ENCODE measurements around the gene UBC. TPM values are rescaled to one million over a fixed set of nuclear protein-coding genes. Genes with fewer than 3 reads are reported as not detected.
A peak's percentile ranks its signal among the peaks of the same experiment; 100 is the strongest.

Gene UBC
- total and polyA plus RNA-seq, 9 of the 15 experiments (the other 6 are each of a cell fraction or from before 2014, with no cell fraction given), result 533 to 1,153 (median 813) TPM

DNA sequence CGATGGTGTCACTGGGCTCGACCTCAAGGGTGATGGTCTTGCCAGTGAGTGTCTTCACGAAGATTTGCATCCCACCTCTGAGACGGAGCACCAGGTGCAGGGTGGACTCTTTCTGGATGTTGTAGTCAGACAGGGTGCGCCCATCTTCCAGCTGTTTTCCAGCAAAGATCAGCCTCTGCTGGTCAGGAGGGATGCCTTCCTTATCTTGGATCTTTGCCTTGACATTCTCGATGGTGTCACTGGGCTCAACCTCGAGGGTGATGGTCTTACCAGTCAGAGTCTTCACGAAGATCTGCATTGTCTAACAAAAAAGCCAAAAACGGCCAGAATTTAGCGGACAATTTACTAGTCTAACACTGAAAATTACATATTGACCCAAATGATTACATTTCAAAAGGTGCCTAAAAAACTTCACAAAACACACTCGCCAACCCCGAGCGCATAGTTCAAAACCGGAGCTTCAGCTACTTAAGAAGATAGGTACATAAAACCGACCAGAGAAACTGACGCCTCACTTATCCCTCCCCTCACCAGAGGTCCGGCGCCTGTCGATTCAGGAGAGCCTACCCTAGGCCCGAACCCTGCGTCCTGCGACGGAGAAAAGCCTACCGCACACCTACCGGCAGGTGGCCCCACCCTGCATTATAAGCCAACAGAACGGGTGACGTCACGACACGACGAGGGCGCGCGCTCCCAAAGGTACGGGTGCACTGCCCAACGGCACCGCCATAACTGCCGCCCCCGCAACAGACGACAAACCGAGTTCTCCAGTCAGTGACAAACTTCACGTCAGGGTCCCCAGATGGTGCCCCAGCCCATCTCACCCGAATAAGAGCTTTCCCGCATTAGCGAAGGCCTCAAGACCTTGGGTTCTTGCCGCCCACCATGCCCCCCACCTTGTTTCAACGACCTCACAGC is 717 bp downstream of the UBC start (continued):
- TF ChIP-seq, protein P1, sequence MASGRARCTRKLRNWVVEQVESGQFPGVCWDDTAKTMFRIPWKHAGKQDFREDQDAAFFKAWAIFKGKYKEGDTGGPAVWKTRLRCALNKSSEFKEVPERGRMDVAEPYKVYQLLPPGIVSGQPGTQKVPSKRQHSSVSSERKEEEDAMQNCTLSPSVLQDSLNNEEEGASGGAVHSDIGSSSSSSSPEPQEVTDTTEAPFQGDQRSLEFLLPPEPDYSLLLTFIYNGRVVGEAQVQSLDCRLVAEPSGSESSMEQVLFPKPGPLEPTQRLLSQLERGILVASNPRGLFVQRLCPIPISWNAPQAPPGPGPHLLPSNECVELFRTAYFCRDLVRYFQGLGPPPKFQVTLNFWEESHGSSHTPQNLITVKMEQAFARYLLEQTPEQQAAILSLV (tag; IDR thresholded peaks at IDR 0.05), result no peak
- TF ChIP-seq RAD21 (CRISPR knock-in tag; conservative IDR thresholded peaks at IDR 0.05 in 1 of 2, IDR thresholded peaks at IDR 0.05 in 1 of 2), result peak; percentile 48 to 57
- TF ChIP-seq ZNF830 (CRISPR knock-in tag; IDR thresholded peaks at IDR 0.05), result 0 out of 2 replicates have a peak, but pooled peaks have one; percentile 76
- TF ChIP-seq TEAD1 (CRISPR knock-in tag; IDR thresholded peaks at IDR 0.05), result peak in 1 of 2 experiments; percentile 32; a peak in 1 of 4 replicates
- TF ChIP-seq CREM (IDR thresholded peaks at IDR 0.05; ENCODE audit: low read depth), result peak; percentile 99
- no peak for TF ChIP-seq CBX3 (IDR thresholded peaks at IDR 0.05; ENCODE audit: borderline replicate concordance in 1 of 2, low read length in 2 of 2)
- no peak for TF ChIP-seq ESRRA (IDR thresholded peaks at IDR 0.05; ENCODE audit: borderline replicate concordance, low read depth)
- peak; percentile 71 for TF ChIP-seq HMGN3 (IDR thresholded peaks at IDR 0.05; ENCODE audit: borderline replicate concordance, extremely low read depth, insufficient read length, low read depth, low read length)
- TF ChIP-seq MECOM (CRISPR knock-in tag; IDR thresholded peaks at IDR 0.05), result no peak
- TF ChIP-seq ZC3H4 (CRISPR knock-in tag; IDR thresholded peaks at IDR 0.05; ENCODE audit: borderline replicate concordance), result peak; percentile 99
- peak; percentile 39; the same call in 1 of the 2 replicates for TF ChIP-seq SMC3 (conservative IDR thresholded peaks at IDR 0.05; ENCODE audit: insufficient read depth, low read depth, low read length)
- no peak for TF ChIP-seq GATAD2A (IDR thresholded peaks at IDR 0.05)
- TF ChIP-seq, protein P2, sequence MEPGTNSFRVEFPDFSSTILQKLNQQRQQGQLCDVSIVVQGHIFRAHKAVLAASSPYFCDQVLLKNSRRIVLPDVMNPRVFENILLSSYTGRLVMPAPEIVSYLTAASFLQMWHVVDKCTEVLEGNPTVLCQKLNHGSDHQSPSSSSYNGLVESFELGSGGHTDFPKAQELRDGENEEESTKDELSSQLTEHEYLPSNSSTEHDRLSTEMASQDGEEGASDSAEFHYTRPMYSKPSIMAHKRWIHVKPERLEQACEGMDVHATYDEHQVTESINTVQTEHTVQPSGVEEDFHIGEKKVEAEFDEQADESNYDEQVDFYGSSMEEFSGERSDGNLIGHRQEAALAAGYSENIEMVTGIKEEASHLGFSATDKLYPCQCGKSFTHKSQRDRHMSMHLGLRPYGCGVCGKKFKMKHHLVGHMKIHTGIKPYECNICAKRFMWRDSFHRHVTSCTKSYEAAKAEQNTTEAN (CRISPR knock-in tag; IDR thresholded peaks at IDR 0.05), result 0 out of 2 replicates have a peak, but pooled peaks have one; percentile 19
- peak; percentile 76 for TF ChIP-seq HOXB6 (CRISPR knock-in tag; IDR thresholded peaks at IDR 0.05; ENCODE audit: borderline replicate concordance)
- peak; percentile 87 for TF ChIP-seq CREB1 (IDR thresholded peaks at IDR 0.05)
- peak; percentile 84; the same call in 1 of the 2 replicates for TF ChIP-seq CREB1 (CRISPR knock-in tag; IDR thresholded peaks at IDR 0.05)
- no peak for TF ChIP-seq PML (IDR thresholded peaks at IDR 0.05; ENCODE audit: low read length)
- peak; percentile 18 for TF ChIP-seq TCF7 (IDR thresholded peaks at IDR 0.05; ENCODE audit: borderline replicate concordance)
- TF ChIP-seq MED1 (CRISPR knock-in tag; IDR thresholded peaks at IDR 0.05; ENCODE audit: borderline replicate concordance), result no peak
- peak; percentile 73; the same call in 1 of the 2 replicates for TF ChIP-seq NFXL1 (CRISPR knock-in tag; IDR thresholded peaks at IDR 0.05)
- TF ChIP-seq ZNF644 (tag; IDR thresholded peaks at IDR 0.05; ENCODE audit: low read depth), result 0 out of 2 replicates have a peak, but pooled peaks have one; percentile 20
- TF ChIP-seq SIX5 (IDR thresholded peaks at IDR 0.05; ENCODE audit: borderline replicate concordance in 1 of 2, insufficient read depth in 1 of 2, low read depth in 1 of 2, low read length in 2 of 2), result no peak
- peak; percentile 65 for TF ChIP-seq ZSCAN32 (CRISPR knock-in tag; IDR thresholded peaks at IDR 0.05)
- TF ChIP-seq ZNF384 (IDR thresholded peaks at IDR 0.05; ENCODE audit: low read depth, low read length), result peak; percentile 41; the same call in 1 of the 2 replicates

All from K562 (cell line).